Measurements from ENCODE around the gene SSTR5.

DNA sequence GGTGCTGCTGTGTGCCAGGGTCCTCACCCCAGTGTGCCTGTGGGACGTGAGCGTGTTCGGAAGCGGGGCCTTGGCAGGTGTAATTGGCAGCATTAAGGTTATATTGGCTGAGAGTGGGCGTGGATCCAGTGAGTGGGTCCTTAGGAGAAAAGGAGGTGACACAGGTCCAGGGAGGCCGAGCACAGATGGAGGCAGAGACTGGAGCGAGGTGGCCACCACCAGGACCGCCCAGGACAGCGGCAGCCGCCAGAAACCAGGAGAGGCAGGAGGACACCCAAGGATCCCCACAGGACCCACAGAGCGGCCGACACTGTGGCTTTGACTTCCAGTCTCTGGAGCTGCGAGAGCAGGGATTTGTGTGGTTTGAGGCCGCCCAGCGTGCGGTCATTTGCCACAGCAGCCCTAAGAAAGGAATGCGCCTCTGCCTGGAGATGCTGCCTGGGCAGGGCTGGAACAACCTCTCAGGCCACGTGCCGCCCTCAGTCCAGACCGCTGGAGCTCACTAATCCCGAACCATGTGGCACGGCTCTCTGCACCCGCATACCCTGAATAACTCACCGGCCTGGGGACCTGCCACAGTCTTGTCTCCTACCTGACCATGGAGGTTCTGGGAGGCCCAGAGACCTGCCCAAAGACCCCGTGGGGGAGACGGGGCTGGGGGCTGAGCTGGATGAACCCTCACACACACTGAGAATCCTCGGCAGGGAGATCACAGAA, 45.6 kb upstream of the SSTR5 start:
- TF ChIP-seq, protein P1, sequence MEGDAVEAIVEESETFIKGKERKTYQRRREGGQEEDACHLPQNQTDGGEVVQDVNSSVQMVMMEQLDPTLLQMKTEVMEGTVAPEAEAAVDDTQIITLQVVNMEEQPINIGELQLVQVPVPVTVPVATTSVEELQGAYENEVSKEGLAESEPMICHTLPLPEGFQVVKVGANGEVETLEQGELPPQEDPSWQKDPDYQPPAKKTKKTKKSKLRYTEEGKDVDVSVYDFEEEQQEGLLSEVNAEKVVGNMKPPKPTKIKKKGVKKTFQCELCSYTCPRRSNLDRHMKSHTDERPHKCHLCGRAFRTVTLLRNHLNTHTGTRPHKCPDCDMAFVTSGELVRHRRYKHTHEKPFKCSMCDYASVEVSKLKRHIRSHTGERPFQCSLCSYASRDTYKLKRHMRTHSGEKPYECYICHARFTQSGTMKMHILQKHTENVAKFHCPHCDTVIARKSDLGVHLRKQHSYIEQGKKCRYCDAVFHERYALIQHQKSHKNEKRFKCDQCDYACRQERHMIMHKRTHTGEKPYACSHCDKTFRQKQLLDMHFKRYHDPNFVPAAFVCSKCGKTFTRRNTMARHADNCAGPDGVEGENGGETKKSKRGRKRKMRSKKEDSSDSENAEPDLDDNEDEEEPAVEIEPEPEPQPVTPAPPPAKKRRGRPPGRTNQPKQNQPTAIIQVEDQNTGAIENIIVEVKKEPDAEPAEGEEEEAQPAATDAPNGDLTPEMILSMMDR (IDR thresholded peaks at IDR 0.05), result no peak
- TF ChIP-seq ZFX (IDR thresholded peaks at IDR 0.05; ENCODE audit: borderline replicate concordance), result no peak

Measured in 22Rv1 (cell line).